Prostate gland (tissue), 2 donors: ENCODE results near the gene NLN.

ENCODE experiments used
- CTCF ChIP-seq, 4 experiments: fragments of 200-600 bp in 2 of 4; fragments of 450-650 bp in 2 of 4; sonication (generic) in 2 of 4; IDR thresholded peaks; 1 replicate in 3 of 4; 2 replicates in 1 of 4; pipeline ENCODE4 v1.5.1; 2016 to 2019; ENCODE audit warnings: antibody characterized with exemption in 4 of 4, mild to moderate bottlenecking in 2 of 4, moderate library complexity in 2 of 4
- POLR2A ChIP-seq: fragments of 450-650 bp; IDR thresholded peaks from one replicate; pipeline ENCODE4 v1.6.1; 2016; ENCODE audit warnings: antibody characterized with exemption, mild to moderate bottlenecking

- TF ChIP-seq CTCF (IDR thresholded peaks at IDR 0.05) (no peak), POLR2A (no peak)
These were observed 40.2 kb downstream of the NLN start for GRCh38 chr5:65762234-65762633.
